Upper lobe of left lung (tissue), 4 donors: ENCODE measurements around the gene SLC22A13.

Source experiments
- POLR2AphosphoS5 ChIP-seq, 2 donors: sonication (generic); formaldehyde crosslinking; IDR thresholded peaks; one replicate each; pipeline ENCODE4 v1.5.1; 2017; ENCODE audit warnings: antibody characterized with exemption in 2 of 2
- TF ChIP-seq, protein P1 (sequence below), 6 experiments: fragments of 450-650 bp in 4 of 6; fragments of 200-600 bp in 2 of 6; sonication (generic) in 2 of 6; IDR thresholded peaks; one replicate each; pipeline ENCODE4 v1.5.1; 2016 to 2019; ENCODE audit warnings: antibody characterized with exemption in 6 of 6

DNA sequence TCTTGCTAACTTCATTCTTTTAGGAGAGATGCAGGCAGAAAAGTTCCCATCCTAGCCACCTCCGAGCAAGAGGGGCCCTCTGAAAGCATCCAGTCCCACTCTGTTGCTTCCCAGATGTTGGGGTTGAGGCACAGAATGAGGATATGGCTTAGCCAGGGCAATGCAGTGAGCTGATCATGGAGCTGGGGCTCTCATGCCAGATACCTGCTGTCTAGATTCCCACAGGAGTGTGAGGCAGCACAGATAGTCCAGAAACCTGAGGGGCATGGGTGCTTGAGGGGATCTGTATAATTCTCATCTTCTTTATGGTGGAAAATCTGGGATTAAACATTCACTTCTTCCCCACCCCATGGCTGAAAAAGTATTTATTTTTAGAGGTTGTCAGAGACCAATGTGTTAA is 1.2 kb downstream of the SLC22A13 start:
- TF ChIP-seq, protein P1, sequence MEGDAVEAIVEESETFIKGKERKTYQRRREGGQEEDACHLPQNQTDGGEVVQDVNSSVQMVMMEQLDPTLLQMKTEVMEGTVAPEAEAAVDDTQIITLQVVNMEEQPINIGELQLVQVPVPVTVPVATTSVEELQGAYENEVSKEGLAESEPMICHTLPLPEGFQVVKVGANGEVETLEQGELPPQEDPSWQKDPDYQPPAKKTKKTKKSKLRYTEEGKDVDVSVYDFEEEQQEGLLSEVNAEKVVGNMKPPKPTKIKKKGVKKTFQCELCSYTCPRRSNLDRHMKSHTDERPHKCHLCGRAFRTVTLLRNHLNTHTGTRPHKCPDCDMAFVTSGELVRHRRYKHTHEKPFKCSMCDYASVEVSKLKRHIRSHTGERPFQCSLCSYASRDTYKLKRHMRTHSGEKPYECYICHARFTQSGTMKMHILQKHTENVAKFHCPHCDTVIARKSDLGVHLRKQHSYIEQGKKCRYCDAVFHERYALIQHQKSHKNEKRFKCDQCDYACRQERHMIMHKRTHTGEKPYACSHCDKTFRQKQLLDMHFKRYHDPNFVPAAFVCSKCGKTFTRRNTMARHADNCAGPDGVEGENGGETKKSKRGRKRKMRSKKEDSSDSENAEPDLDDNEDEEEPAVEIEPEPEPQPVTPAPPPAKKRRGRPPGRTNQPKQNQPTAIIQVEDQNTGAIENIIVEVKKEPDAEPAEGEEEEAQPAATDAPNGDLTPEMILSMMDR (IDR thresholded peaks at IDR 0.05), result no peak
- TF ChIP-seq POLR2AphosphoS5 (IDR thresholded peaks at IDR 0.05), result no peak
